NCI-H82 treated with DMSO at 0.1 percent for 48 hours (cell line): ENCODE results near the gene MCF2L.

Experiments
- DNase-seq: peaks from one replicate; lab custom pipeline; 2025; ENCODE audit not compliant: unreplicated experiment; lab: John Stamatoyannopoulos, UW

The MCF2L gene

DNA sequence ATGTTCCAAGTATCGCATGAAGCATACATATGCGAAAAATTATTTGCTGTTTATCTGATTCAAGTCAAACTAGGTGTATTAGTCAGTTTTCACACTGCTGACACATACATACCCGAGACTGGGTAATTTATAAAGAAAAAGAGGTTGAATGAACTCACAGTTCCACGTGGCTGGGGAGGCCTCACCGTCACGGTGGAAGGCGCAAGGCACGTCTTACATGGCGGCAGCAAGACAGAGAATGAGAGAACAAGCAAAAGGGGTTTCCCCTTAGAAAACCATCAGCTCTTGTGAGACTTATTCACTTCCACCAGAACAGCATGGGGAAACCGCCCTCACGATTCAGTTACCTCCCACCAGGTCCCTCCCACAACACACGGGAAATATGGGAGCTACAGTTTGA is 176.5 kb downstream of the MCF2L start:
- no peak for DNase-seq

DNA sequence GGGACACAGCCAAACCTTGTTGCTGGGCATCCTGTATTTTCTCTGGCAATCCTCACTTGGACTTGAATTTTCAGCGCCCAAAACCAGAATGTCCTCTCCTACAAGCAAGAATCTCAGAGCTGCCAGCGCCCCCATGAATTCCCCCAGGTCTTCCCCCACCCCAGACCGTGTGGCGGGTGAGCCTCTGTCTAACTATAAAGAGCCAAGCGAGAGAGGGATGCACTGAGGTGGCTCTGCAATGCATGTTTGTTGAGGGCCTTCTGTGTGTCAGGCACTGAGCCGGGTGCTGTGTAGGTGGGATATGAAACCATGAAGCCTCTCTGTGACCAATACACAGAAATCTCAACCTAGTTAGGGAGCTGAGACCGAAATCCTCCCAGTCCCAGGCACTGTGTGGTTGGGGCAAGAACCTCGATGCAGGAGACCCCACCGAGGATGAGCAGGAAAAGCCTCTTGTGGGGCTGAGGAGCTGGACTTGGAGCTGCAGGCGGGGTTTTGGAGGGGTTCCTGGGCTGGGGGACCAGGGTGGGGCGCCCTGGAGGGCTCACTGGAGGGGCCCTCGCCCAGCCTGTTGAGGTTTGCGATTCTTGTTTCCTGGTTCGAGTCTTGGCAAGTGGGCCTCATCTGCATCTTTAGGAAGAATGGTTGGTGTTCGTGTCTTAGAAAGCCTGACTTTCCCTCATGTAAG is 177.0 kb downstream of the MCF2L start:
- DNase-seq, result no peak

DNA sequence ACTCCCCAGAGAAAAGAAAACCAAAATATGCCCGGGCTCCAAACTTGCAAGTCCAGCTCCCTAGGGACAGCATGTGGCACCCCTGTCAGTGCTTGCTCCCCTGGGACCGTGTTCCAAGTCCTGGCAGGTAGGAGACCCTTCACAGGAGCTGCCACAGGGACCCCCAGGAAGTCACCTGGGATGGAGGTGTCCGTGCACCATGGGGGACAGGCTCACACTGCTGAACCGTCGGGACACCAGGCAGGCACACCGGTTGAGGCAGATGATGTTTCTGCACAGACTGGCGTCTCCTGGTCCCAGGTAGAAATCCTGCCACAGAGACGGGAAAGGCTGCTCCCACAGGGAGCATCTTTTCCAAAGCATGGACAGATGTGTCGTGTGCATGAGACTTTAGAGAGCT is 177.7 kb downstream of the MCF2L start:
- DNase-seq, result no peak

DNA sequence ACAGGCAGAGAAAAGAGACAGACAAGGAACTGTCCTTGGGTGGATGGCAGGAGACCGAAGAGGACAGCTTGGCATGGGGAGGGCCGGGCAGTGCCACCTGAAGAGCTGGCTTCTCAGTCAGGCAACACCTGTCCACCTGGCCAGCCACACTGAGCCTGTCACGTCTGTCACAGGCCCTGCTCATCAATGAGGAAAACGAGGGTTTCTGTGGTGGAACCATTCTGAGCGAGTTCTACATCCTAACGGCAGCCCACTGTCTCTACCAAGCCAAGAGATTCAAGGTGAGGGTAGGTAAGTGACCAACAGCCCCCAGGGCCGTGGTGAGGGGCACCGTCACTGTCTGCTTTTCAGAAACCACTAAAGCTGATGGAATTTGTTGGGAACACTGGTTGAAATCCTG is 178.2 kb downstream of the MCF2L start:
- DNase-seq, result no peak

DNA sequence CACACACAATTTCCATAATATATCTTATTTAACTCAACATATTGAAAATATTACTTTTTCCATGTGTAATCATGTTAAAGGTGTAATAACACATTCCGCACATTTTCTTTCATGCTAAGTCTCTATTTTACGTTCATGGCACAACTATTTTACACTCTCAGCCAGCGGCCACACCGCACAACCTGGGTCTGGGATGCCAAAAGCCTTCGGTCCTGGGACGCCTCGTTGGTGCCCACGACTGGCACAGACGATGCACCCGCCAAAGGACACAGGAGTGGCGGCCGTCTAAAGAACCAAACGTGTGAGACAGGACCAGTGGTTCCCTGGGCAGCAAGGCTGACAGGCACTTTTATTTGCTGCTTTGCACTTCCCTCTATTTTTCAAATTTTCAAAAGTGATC is 179.4 kb downstream of the MCF2L start:
- no peak for DNase-seq

DNA sequence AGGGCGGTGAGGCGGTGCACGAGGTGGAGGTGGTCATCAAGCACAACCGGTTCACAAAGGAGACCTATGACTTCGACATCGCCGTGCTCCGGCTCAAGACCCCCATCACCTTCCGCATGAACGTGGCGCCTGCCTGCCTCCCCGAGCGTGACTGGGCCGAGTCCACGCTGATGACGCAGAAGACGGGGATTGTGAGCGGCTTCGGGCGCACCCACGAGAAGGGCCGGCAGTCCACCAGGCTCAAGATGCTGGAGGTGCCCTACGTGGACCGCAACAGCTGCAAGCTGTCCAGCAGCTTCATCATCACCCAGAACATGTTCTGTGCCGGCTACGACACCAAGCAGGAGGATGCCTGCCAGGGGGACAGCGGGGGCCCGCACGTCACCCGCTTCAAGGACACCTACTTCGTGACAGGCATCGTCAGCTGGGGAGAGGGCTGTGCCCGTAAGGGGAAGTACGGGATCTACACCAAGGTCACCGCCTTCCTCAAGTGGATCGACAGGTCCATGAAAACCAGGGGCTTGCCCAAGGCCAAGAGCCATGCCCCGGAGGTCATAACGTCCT is 180.0 kb downstream of the MCF2L start:
- DNase-seq, result no peak
